Retinal pigment epithelial cell (primary cell): ENCODE data around the gene GLRX.
A peak's percentile ranks its signal among the peaks of the same experiment; 100 is the strongest.

Source experiments
- DNase-seq: peaks from one replicate; pipeline ENCODE4 v3.0.0-alpha.2; 2010; ENCODE audit warnings: low read depth
- H3K4me3 ChIP-seq: 2 replicates; pipeline ENCODE4 v1.5.1; 2011; ENCODE audit warnings: mild to moderate bottlenecking, low read length, control low read depth, moderate library complexity
- CTCF ChIP-seq: conservative IDR thresholded peaks from 2 replicates; pipeline ENCODE4 v1.5.1; 2011; ENCODE audit warnings: low read depth, low read length, control low read depth, inconsistent platforms

GLRX gene

GRCh38 chr5:95850391-95850894 is 27.9 kb upstream of the GLRX start:
- DNase-seq: no peak
- no peak overlapping the region for H3K4me3 ChIP-seq
- no peak for TF ChIP-seq CTCF

GRCh38 chr5:95848701-95849100 is 26.2 kb upstream of the GLRX start:
- no peak for TF ChIP-seq CTCF
- no peak overlapping the region for H3K4me3 ChIP-seq
- no peak for DNase-seq

GRCh38 chr5:95847261-95847592 is 24.7 kb upstream of the GLRX start:
- TF ChIP-seq CTCF: no peak
- no peak overlapping the region for H3K4me3 ChIP-seq
- no peak for DNase-seq

- peak; percentile 94 for TF ChIP-seq CTCF
- no peak overlapping the region for H3K4me3 ChIP-seq
- no peak for DNase-seq
Measured at GRCh38 chr5:95846554-95847260, 24.2 kb upstream of the GLRX start.

GRCh38 chr5:95845391-95845790 is 22.9 kb upstream of the GLRX start:
- no peak for TF ChIP-seq CTCF
- H3K4me3 ChIP-seq: no peak overlapping the region
- no peak for DNase-seq

GRCh38 chr5:95843733-95844223 is 21.3 kb upstream of the GLRX start:
- no peak for DNase-seq
- no peak overlapping the region for H3K4me3 ChIP-seq
- no peak for TF ChIP-seq CTCF

GRCh38 chr5:95842854-95843544 is 20.5 kb upstream of the GLRX start:
- TF ChIP-seq CTCF: peak; percentile 33
- DNase-seq: peak; percentile 88
- no peak overlapping the region for H3K4me3 ChIP-seq
